ENCODE results near the gene NAT14. TPM values are rescaled to one million over a fixed set of nuclear protein-coding genes. Genes with fewer than 3 reads are reported as not detected.

NAT14 gene
- polyA plus RNA-seq, 1 donor from 2014 or later = 129 TPM

GRCh38 chr19:55482156-55482961 lies 2.6 kb upstream of the NAT14 start:
- H3K4me3 ChIP-seq (ENCODE audit: low read length) = no peak overlapping the region
- no peaks in the 10 kb centered on the region for H4K20me1 ChIP-seq (ENCODE audit: insufficient read depth)
- no peak for TF ChIP-seq MXI1 (conservative IDR thresholded peaks at IDR 0.05; ENCODE audit: poor library complexity, severe bottlenecking)
- H3K27ac ChIP-seq (ENCODE audit: low read length) = no peak overlapping the region
- no peak overlapping the region for H3K4me2 ChIP-seq (ENCODE audit: low read length)
- H3K79me2 ChIP-seq (replicated peaks; ENCODE audit: insufficient read depth, low read length) = peaks cover 22% of the 10 kb centered on the region
- H3F3A ChIP-seq (ENCODE audit: insufficient read depth, low read length, poor library complexity, severe bottlenecking) = no peaks in the 10 kb centered on the region
- no peak overlapping the region for H3K9ac ChIP-seq (ENCODE audit: low read length)
- H3K27me3 ChIP-seq (ENCODE audit: insufficient read depth, low read depth, low read length) = no peaks in the 10 kb centered on the region
- no peaks in the 10 kb centered on the region for H3K9me2 ChIP-seq (ENCODE audit: insufficient read depth, low read length)
- H2AFZ ChIP-seq (ENCODE audit: low read depth, low read length) = no peak overlapping the region
- H3K9me3 ChIP-seq (ENCODE audit: low read length) = no peaks in the 10 kb centered on the region
- no peaks in the 10 kb centered on the region for H3K36me3 ChIP-seq (ENCODE audit: insufficient read depth, low read length)

DNA sequence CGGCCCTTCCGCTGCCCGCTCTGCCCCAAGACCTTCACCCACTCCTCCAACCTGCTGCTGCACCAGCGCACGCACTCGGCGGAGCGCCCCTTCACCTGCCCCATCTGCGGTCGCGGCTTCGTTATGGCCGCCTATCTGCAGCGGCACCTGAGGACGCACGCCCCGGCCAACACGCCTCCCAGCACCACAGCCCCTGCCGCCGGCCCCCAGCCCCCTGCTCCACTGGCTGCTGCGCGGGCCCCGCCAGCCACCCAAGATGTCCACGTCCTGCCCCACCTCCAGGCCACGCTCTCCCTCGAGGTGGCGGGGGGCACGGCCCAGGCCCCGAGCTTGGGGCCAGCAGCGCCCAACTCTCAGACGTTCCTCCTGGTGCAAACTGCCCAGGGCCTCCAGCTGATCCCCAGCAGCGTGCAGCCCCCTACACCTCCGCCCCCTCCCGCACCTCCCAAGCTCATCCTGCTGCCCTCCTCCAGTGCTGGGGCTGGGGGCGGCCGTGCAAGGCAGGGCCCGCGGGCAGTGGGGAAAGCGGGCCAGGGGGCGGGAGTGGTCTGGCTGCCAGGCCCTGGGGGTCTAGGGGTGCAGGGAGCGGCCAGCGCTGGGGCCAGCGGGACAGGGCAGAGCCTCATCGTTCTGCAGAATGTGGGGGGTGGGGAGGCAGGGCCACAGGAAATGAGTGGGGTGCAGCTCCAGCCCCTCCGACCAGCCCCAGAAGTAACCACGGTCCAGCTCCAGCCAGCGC lies 1.9 kb upstream of the NAT14 start:
- Histone ChIP-seq H3K9me3 (ENCODE audit: low read length) (no peaks in the 10 kb centered on the region), H3K36me3 (ENCODE audit: insufficient read depth, low read length) (no peaks in the 10 kb centered on the region), H3K27ac (ENCODE audit: low read length) (no peak overlapping the region), H3K4me3 (ENCODE audit: low read length) (no peak overlapping the region), H4K20me1 (ENCODE audit: insufficient read depth) (no peaks in the 10 kb centered on the region), H3K4me2 (ENCODE audit: low read length) (no peak overlapping the region), H3K9me2 (ENCODE audit: insufficient read depth, low read length) (no peaks in the 10 kb centered on the region), H3F3A (ENCODE audit: insufficient read depth, low read length, poor library complexity, severe bottlenecking) (no peaks in the 10 kb centered on the region), H2AFZ (ENCODE audit: low read depth, low read length) (no peak overlapping the region), H3K9ac (ENCODE audit: low read length) (no peak overlapping the region), H3K27me3 (ENCODE audit: insufficient read depth, low read depth, low read length) (no peaks in the 10 kb centered on the region), H3K79me2 (replicated peaks; ENCODE audit: insufficient read depth, low read length) (peaks cover 15% of the 10 kb centered on the region)
- no peak for TF ChIP-seq EZH2 (IDR thresholded peaks at IDR 0.05; ENCODE audit: borderline replicate concordance, insufficient read depth, low read length, poor library complexity, severe bottlenecking)
- TF ChIP-seq POLR2AphosphoS5 (IDR thresholded peaks at IDR 0.05) = no peak
- TF ChIP-seq SMC3 (conservative IDR thresholded peaks at IDR 0.05; ENCODE audit: poor library complexity) = no peak
- TF ChIP-seq RAD21 (conservative IDR thresholded peaks at IDR 0.05) = no peak
- TF ChIP-seq TAF1 (IDR thresholded peaks at IDR 0.05; ENCODE audit: low read depth) = no peak
- TF ChIP-seq, protein P1, sequence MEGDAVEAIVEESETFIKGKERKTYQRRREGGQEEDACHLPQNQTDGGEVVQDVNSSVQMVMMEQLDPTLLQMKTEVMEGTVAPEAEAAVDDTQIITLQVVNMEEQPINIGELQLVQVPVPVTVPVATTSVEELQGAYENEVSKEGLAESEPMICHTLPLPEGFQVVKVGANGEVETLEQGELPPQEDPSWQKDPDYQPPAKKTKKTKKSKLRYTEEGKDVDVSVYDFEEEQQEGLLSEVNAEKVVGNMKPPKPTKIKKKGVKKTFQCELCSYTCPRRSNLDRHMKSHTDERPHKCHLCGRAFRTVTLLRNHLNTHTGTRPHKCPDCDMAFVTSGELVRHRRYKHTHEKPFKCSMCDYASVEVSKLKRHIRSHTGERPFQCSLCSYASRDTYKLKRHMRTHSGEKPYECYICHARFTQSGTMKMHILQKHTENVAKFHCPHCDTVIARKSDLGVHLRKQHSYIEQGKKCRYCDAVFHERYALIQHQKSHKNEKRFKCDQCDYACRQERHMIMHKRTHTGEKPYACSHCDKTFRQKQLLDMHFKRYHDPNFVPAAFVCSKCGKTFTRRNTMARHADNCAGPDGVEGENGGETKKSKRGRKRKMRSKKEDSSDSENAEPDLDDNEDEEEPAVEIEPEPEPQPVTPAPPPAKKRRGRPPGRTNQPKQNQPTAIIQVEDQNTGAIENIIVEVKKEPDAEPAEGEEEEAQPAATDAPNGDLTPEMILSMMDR (IDR thresholded peaks at IDR 0.05; ENCODE audit: poor library complexity, severe bottlenecking) = no peak
- no peak for TF ChIP-seq MXI1 (conservative IDR thresholded peaks at IDR 0.05; ENCODE audit: poor library complexity, severe bottlenecking)
- TF ChIP-seq, protein P2, sequence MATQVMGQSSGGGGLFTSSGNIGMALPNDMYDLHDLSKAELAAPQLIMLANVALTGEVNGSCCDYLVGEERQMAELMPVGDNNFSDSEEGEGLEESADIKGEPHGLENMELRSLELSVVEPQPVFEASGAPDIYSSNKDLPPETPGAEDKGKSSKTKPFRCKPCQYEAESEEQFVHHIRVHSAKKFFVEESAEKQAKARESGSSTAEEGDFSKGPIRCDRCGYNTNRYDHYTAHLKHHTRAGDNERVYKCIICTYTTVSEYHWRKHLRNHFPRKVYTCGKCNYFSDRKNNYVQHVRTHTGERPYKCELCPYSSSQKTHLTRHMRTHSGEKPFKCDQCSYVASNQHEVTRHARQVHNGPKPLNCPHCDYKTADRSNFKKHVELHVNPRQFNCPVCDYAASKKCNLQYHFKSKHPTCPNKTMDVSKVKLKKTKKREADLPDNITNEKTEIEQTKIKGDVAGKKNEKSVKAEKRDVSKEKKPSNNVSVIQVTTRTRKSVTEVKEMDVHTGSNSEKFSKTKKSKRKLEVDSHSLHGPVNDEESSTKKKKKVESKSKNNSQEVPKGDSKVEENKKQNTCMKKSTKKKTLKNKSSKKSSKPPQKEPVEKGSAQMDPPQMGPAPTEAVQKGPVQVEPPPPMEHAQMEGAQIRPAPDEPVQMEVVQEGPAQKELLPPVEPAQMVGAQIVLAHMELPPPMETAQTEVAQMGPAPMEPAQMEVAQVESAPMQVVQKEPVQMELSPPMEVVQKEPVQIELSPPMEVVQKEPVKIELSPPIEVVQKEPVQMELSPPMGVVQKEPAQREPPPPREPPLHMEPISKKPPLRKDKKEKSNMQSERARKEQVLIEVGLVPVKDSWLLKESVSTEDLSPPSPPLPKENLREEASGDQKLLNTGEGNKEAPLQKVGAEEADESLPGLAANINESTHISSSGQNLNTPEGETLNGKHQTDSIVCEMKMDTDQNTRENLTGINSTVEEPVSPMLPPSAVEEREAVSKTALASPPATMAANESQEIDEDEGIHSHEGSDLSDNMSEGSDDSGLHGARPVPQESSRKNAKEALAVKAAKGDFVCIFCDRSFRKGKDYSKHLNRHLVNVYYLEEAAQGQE (IDR thresholded peaks at IDR 0.05; ENCODE audit: borderline replicate concordance) = no peak
- no peak for TF ChIP-seq EP300 (conservative IDR thresholded peaks at IDR 0.05; ENCODE audit: poor library complexity, severe bottlenecking)

Measured in neural cell (in vitro differentiated cells).